DND-41 (cell line): ENCODE results near the gene TOGARAM2.

ENCODE experiments used
- ATAC-seq: fragments of 200-7000 bp; cut with Tn5 transposase; 3 replicates; pipeline ENCODE4 v1.9.1; 2021; ENCODE audit warnings: low read depth; ENCODE audit not compliant: insufficient read depth
- DNase-seq: peaks from one replicate; pipeline ENCODE4 v3.0.0-alpha.2; 2020
- H2AFZ ChIP-seq: 2 replicates; pipeline ENCODE4 v1.6.0; 2012; ENCODE audit warnings: low read depth, low read length
- H3K27ac ChIP-seq: 2 replicates; pipeline ENCODE4 v1.5.1; 2012; ENCODE audit warnings: low read length, inconsistent platforms
- H3K27me3 ChIP-seq: fragments of 200-600 bp; sonication (generic); 2 replicates; pipeline ENCODE4 v1.6.0; 2012; ENCODE audit warnings: low read length, mild to moderate bottlenecking, inconsistent platforms; ENCODE audit not compliant: insufficient read depth, poor library complexity
- H3K36me3 ChIP-seq: 2 replicates; pipeline ENCODE4 v1.5.1; 2012; ENCODE audit warnings: low read length, inconsistent platforms; ENCODE audit not compliant: insufficient read depth
- H3K4me1 ChIP-seq: 2 replicates; pipeline ENCODE4 v1.5.1; 2012; ENCODE audit warnings: mild to moderate bottlenecking, low read length; ENCODE audit not compliant: insufficient read depth
- H3K4me2 ChIP-seq: 2 replicates; pipeline ENCODE4 v1.6.0; 2012; ENCODE audit warnings: mild to moderate bottlenecking, moderate library complexity, low read length, inconsistent platforms; ENCODE audit not compliant: insufficient read depth
- H3K4me3 ChIP-seq, 2 experiments: fragments of 200-600 bp in 1 of 2; shearing (Covaris generic) in 1 of 2; 2 replicates each; pipeline ENCODE4 v1.5.1; 2012 to 2016; ENCODE audit warnings: inconsistent platforms in 2 of 2, low read length in 2 of 2, mild to moderate bottlenecking in 2 of 2, low read depth in 1 of 2, moderate library complexity in 1 of 2
- H3K79me2 ChIP-seq: 2 replicates; pipeline ENCODE4 v1.6.0; 2012; ENCODE audit warnings: low read length, inconsistent platforms; ENCODE audit not compliant: insufficient read depth
- H3K9ac ChIP-seq: 2 replicates; pipeline ENCODE4 v1.6.0; 2012; ENCODE audit warnings: low read depth, mild to moderate bottlenecking, inconsistent platforms, low read length, moderate library complexity
- H3K9me3 ChIP-seq: 2 replicates; pipeline ENCODE4 v1.5.1; 2012; ENCODE audit warnings: low read length, moderate library complexity, mild to moderate bottlenecking, inconsistent platforms; ENCODE audit not compliant: insufficient read depth, severe bottlenecking
- H4K20me1 ChIP-seq: 2 replicates; pipeline ENCODE4 v1.6.0; 2012; ENCODE audit warnings: low read length; ENCODE audit not compliant: insufficient read depth
- EZH2 ChIP-seq: IDR thresholded peaks from 3 replicates; pipeline ENCODE4 v1.6.1; 2012; ENCODE audit warnings: borderline replicate concordance, low read depth, mild to moderate bottlenecking, moderate library complexity, low read length, inconsistent platforms; ENCODE audit not compliant: severe bottlenecking
- TF ChIP-seq, protein P1 (sequence below): IDR thresholded peaks from 2 replicates; pipeline ENCODE4 v1.5.1; 2012; ENCODE audit warnings: borderline replicate concordance, low read length, moderate library complexity, mild to moderate bottlenecking; ENCODE audit not compliant: poor library complexity, severe bottlenecking; ENCODE audit errors: extremely low read depth

TOGARAM2 gene

DNA sequence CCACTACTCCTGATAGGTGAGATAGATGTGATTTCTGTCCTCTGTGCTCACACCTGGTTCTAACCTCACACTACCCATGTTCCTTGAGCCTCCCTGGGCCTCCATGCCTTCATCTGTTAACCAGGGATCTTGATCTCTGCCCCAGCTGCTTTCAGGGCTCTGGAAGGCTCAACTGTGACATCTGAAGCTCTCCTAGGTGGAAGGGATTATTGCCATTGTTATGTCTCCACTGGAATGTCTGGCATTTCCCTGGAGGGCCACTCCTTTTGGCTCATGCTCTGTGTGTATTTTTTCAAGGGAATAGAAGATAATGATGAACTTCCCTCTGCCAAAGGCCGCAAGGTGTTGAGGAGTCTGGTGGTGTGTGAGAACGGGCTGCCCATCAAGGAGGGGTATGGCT lies 52.1 kb downstream of the TOGARAM2 start:
- Histone ChIP-seq H3K4me2 (no peak overlapping the region), H3K36me3 (no peaks in the 10 kb centered on the region), H4K20me1 (no peaks in the 10 kb centered on the region), H3K4me3 (no peak overlapping the region), H3K9me3 (no peaks in the 10 kb centered on the region), H2AFZ (no peak overlapping the region), H3K27me3 (no peaks in the 10 kb centered on the region), H3K79me2 (no peaks in the 10 kb centered on the region), H3K4me1 (no peaks in the 10 kb centered on the region), H3K27ac (no peak overlapping the region), H3K9ac (no peak overlapping the region)
- ATAC-seq: no peak
- TF ChIP-seq EZH2: no peak
- TF ChIP-seq, protein P1, sequence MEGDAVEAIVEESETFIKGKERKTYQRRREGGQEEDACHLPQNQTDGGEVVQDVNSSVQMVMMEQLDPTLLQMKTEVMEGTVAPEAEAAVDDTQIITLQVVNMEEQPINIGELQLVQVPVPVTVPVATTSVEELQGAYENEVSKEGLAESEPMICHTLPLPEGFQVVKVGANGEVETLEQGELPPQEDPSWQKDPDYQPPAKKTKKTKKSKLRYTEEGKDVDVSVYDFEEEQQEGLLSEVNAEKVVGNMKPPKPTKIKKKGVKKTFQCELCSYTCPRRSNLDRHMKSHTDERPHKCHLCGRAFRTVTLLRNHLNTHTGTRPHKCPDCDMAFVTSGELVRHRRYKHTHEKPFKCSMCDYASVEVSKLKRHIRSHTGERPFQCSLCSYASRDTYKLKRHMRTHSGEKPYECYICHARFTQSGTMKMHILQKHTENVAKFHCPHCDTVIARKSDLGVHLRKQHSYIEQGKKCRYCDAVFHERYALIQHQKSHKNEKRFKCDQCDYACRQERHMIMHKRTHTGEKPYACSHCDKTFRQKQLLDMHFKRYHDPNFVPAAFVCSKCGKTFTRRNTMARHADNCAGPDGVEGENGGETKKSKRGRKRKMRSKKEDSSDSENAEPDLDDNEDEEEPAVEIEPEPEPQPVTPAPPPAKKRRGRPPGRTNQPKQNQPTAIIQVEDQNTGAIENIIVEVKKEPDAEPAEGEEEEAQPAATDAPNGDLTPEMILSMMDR: no peak
- no peak for DNase-seq

DNA sequence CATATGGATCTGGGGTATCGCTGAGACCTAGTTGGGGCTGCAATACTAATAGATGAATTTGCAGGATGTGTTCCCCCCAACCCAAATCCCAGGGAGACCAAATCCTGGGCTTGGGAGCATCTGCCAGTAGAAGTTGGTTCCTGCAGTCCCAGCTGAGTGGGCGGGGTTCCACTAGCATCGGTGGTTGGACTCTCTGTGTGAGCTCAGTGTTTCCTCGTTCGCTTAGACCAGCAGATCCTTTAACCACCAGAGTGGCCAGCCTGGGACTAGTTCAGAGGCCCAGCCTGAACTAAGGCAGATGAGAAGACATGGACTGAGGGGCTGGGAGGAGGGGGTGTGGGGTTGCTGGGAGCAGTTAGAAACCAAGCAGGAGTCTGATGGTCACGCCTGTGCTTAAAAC lies 52.6 kb downstream of the TOGARAM2 start:
- Histone ChIP-seq H3K9me3 (no peaks in the 10 kb centered on the region), H4K20me1 (no peaks in the 10 kb centered on the region), H3K4me3 (no peak overlapping the region), H3K4me1 (no peaks in the 10 kb centered on the region), H3K9ac (no peak overlapping the region), H3K79me2 (no peaks in the 10 kb centered on the region), H3K27me3 (no peaks in the 10 kb centered on the region), H3K27ac (no peak overlapping the region), H3K36me3 (no peaks in the 10 kb centered on the region), H2AFZ (no peak overlapping the region), H3K4me2 (no peak overlapping the region)
- DNase-seq (no peak), ATAC-seq (no peak)
- TF ChIP-seq EZH2: no peak
- TF ChIP-seq, protein P1: no peak

DNA sequence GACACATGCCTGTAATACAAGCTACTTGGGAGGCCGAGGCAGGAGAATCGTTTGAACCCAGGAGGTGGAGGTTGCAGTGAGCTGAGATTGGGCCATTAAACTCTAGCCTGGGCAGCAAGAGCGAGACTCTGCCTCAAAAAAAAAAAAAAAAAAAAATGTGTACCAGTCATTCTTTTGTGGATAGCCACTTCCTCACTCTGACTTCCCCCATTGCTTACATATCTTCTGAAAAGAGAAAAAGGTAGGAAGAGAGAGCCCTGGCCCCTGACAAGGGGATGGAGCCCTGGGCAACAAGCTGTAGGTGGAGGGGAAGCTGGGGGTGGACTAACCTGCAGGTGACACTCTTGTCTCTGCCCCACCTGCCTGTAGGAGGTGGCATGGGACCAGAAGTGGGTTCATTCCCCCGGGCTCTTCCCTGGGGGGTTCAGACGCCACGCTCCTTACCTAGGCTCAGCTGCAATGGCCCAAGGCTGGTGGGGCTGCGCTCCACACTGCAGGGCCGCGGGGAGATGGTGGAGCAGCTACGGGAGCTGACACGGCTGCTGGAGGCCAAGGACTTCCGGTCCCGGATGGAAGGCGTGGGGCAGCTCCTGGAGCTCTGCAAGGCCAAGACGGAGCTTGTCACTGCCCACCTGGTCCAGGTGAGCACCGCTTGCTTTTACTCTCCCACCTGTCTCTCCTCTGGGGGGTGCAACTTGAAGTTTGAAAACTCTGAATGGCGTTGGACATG lies 54.1 kb downstream of the TOGARAM2 start:
- H3K4me1 ChIP-seq: no peaks in the 10 kb centered on the region
- H3K27ac ChIP-seq: no peak overlapping the region
- H3K9me3 ChIP-seq: no peaks in the 10 kb centered on the region
- H4K20me1 ChIP-seq: no peaks in the 10 kb centered on the region
- no peak overlapping the region for H3K4me2 ChIP-seq
- H3K79me2 ChIP-seq: no peaks in the 10 kb centered on the region
- H3K4me3 ChIP-seq: no peak overlapping the region
- peaks cover 5% of the 10 kb centered on the region for H3K27me3 ChIP-seq
- no peak overlapping the region for H3K9ac ChIP-seq
- no peak for TF ChIP-seq EZH2
- no peak overlapping the region for H2AFZ ChIP-seq
- DNase-seq: no peak
- no peaks in the 10 kb centered on the region for H3K36me3 ChIP-seq
- no peak for ATAC-seq

DNA sequence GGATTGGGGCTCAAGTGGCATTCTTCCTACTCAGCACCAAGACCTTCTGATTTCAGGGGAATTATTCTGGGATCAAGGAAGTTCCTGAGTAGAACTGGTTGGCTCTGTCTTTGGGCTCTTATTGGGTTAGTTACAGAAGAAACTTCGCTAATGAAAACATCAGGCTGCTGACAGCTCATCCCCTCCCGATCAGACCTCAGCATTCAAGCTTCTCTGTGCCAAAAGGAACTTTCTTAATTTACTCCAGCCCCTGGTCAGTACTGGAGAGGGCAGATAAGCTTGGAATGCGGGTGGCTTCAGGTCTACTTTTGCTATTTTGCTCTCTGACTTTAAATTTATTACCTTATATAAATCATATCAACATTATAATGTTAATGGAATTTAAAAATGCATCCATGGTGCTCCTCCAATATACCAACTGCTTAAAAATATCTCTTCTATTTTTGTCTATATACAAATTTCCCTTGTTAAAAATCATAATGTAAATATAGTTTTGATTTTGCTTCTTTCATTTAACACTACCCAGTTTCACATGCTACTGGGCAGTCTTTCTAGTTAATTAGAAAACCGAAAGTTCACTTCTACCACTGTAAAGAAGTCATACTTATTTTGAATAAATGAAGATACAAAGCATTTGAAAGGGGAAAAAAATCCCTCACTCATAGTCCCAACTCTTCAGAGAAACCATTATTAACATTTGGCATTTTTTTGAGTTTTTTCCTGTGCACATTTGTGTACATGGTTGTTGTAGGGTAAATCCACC lies 58.8 kb downstream of the TOGARAM2 start:
- no peak overlapping the region for H3K4me2 ChIP-seq
- no peaks in the 10 kb centered on the region for H3K36me3 ChIP-seq
- DNase-seq (no peak), ATAC-seq (no peak)
- H2AFZ ChIP-seq: no peak overlapping the region
- TF ChIP-seq EZH2: no peak
- TF ChIP-seq, protein P1: no peak
- H3K4me3 ChIP-seq: no peak overlapping the region
- no peaks in the 10 kb centered on the region for H3K4me1 ChIP-seq
- H3K9me3 ChIP-seq: no peaks in the 10 kb centered on the region
- H3K9ac ChIP-seq: no peak overlapping the region
- no peaks in the 10 kb centered on the region for H3K79me2 ChIP-seq
- H3K27me3 ChIP-seq: peaks cover 5% of the 10 kb centered on the region
- H4K20me1 ChIP-seq: no peaks in the 10 kb centered on the region
- H3K27ac ChIP-seq: no peak overlapping the region
